Small intestine (tissue), 4 donors: Measurements from ENCODE around the gene HDAC1. TPM values are rescaled to one million over a fixed set of nuclear protein-coding genes. Genes with fewer than 3 reads are reported as not detected.

Source experiments
- polyA plus RNA-seq, 4 donors: library from polyadenylated mRNA; stranded (reverse) in 3 of 4; unstranded in 1 of 4; fragments of 200-250 nt in 3 of 4; fragments of 120-200 nt in 1 of 4; gene quantifications; one replicate each; pipeline versions ENCODE4 v1.2.1 to v1.2.3, GENCODE V29; 2013
- donor health status: healthy with polysubstance abuse.
- donor health status: Bipolar disorder and iron deficiency.
- donor health status: healthy.

The HDAC1 gene
- polyA plus RNA-seq, 4 donors = 87.0 to 161 (median 112) TPM

Other genes starting within 250 kb of the HDAC1 start
- gene TMEM39B, start 219.1 kb upstream of the HDAC1 start, polyA plus RNA-seq = 10 to 100 TPM in 2 of 4 donors, 1 to 10 TPM in 2; 4.2 to 15.6 (median 8.0) TPM
- gene KPNA6, start 184.0 kb upstream of the HDAC1 start, polyA plus RNA-seq = 10 to 100 TPM in 2 of 4 donors, 1 to 10 TPM in 2; 5.4 to 25.6 (median 9.1) TPM
- gene TXLNA, start 112.4 kb upstream of the HDAC1 start, polyA plus RNA-seq = 10 to 100 TPM in 2 of 4 donors, 1 to 10 TPM in 2; 6.9 to 28.1 (median 18.1) TPM
- 1 to 10 TPM; 2.5 to 9.3 (median 6.2) TPM for gene CCDC28B, start 91.5 kb upstream of the HDAC1 start, polyA plus RNA-seq
- 1 to 10 TPM in 3 of 4 donors, under 1 TPM in 1; 0.54 to 4.8 (median 1.8) TPM for gene IQCC, start 86.4 kb upstream of the HDAC1 start, polyA plus RNA-seq
- gene DCDC2B, start 83.0 kb upstream of the HDAC1 start, polyA plus RNA-seq = under 1 TPM in 1 of 4 donors, not detected in 3; 0.41 TPM
- gene TMEM234, start 69.7 kb upstream of the HDAC1 start, polyA plus RNA-seq = 10 to 100 TPM in 2 of 4 donors, 1 to 10 TPM in 2; 6.5 to 22.1 (median 10.5) TPM
- 100 to 1,000 TPM; 158 to 234 (median 169) TPM for gene EIF3I, start 69.7 kb upstream of the HDAC1 start, polyA plus RNA-seq
- gene FAM167B, start 44.9 kb upstream of the HDAC1 start, polyA plus RNA-seq = 1 to 10 TPM; 1.4 to 6.4 (median 2.6) TPM
- gene LCK, start 40.8 kb upstream of the HDAC1 start, polyA plus RNA-seq = 10 to 100 TPM in 1 of 4 donors, 1 to 10 TPM in 3; 3.1 to 14.1 (median 4.0) TPM
- gene MARCKSL1, start 44.1 kb downstream of the HDAC1 start, polyA plus RNA-seq = 100 to 1,000 TPM in 2 of 4 donors, 10 to 100 TPM in 2; 55.9 to 132 (median 91.1) TPM
- gene FAM229A, start 70.4 kb downstream of the HDAC1 start, polyA plus RNA-seq = 10 to 100 TPM in 3 of 4 donors, 1 to 10 TPM in 1; 4.9 to 69.8 (median 28.0) TPM
- gene TSSK3, start 70.5 kb downstream of the HDAC1 start, polyA plus RNA-seq = 1 to 10 TPM in 1 of 4 donors, under 1 TPM in 2, not detected in 1; 0.45 to 5.2 (median 0.48) TPM
- gene BSDC1, start 102.4 kb downstream of the HDAC1 start, polyA plus RNA-seq = 10 to 100 TPM; 38.5 to 61.2 (median 39.4) TPM
- under 1 TPM in 2 of 4 donors, not detected in 2; 0.03 to 0.10 TPM for gene ZBTB8B, start 173.0 kb downstream of the HDAC1 start, polyA plus RNA-seq
- 1 to 10 TPM in 3 of 4 donors, under 1 TPM in 1; 0.89 to 7.0 (median 2.2) TPM for gene ZBTB8A, start 247.3 kb downstream of the HDAC1 start, polyA plus RNA-seq